ENCODE results near the gene NR2C2AP.

NR2C2AP gene

DNA sequence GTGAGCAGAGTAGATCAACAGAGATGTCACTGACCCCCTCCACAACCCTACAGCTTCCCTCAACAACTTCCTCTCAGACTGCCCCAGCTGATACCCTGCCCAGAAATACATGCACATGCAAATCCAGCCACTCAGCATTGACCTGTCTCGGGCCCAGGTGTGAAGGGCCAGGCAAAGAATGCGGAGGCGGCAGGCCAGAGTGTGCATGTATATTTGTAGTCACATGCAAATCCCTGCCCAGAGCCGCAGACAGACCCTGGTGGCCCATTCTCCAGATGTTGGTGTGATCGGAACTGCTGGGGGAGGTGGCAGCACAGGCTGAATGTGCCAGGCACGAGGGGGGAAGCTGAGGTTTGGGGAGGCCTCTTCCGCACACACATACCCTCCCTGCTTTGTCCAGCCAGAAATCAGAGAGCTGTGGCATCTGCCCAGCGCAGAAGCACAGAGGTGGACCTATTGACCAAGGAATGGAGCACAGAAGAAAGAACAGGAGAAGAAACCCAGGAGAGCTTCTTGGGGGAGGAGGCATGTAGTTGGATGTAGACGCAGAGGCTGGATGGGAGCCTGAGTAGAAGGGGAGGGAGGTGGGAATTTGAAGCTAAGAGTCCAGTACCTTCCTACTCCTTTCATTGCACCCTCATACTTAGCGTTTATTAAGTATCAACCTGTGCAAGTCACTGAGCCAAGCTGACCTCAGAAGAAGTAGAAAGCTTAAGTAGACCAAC, 47.6 kb downstream of the NR2C2AP start:
- DNase-seq, result no peak
- Histone ChIP-seq H3K36me3 (replicated peaks) (no peaks in the 10 kb centered on the region), H3K4me3 (ENCODE audit: low read depth, low read length) (no peak overlapping the region), H3K27ac (no peak overlapping the region), H3K27me3 (replicated peaks) (no peaks in the 10 kb centered on the region)
- TF ChIP-seq, protein P1, sequence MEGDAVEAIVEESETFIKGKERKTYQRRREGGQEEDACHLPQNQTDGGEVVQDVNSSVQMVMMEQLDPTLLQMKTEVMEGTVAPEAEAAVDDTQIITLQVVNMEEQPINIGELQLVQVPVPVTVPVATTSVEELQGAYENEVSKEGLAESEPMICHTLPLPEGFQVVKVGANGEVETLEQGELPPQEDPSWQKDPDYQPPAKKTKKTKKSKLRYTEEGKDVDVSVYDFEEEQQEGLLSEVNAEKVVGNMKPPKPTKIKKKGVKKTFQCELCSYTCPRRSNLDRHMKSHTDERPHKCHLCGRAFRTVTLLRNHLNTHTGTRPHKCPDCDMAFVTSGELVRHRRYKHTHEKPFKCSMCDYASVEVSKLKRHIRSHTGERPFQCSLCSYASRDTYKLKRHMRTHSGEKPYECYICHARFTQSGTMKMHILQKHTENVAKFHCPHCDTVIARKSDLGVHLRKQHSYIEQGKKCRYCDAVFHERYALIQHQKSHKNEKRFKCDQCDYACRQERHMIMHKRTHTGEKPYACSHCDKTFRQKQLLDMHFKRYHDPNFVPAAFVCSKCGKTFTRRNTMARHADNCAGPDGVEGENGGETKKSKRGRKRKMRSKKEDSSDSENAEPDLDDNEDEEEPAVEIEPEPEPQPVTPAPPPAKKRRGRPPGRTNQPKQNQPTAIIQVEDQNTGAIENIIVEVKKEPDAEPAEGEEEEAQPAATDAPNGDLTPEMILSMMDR (IDR thresholded peaks at IDR 0.05; ENCODE audit: low read depth, low read length, missing control alignments), result no peak
- in situ Hi-C loops (cut with HindIII; ENCODE audit: low pct_ligation_motif_present, low sequenced_read_pairs), result no loop called here

DNA sequence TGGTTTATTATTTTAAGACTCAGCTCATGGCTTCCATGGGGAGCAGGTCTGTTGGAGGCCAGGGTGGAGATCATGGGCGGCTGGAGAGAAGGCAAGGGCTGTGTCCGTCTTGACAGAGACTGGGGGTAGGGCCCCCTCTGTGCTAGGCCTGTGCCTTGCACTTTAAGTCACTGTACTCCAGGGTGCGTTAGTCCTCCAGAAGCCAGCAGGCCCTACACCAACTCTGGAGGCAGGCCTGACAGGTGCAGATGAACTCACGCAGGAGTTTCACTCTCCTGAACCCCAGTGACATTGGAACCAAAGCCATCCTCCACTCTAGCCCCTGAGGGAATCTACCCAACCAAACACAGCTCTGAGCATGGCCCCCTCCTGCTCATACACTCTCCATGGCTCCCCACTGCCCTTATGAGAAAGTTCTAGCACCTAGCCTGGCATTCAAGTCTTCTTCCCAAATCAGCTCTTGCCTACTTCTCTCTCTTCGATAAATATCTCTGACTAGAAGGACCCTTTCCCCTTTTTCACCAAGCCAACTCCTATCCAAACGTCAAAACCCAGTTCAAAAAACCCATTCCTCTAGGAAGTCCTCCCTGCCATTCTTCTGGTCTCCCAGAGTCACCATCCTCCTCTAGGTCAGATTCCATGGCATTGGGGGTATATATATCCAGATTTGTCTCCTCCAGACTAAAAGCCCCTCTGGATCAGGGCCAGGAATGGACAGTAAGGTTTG, 48.3 kb downstream of the NR2C2AP start:
- TF ChIP-seq, protein P1 (IDR thresholded peaks at IDR 0.05; ENCODE audit: low read depth, low read length, missing control alignments), result no peak
- DNase-seq, result no peak
- in situ Hi-C loops (cut with HindIII; ENCODE audit: low pct_ligation_motif_present, low sequenced_read_pairs), result no loop called here
- no peak overlapping the region for H3K27ac ChIP-seq
- no peaks in the 10 kb centered on the region for H3K36me3 ChIP-seq (replicated peaks)
- no peaks in the 10 kb centered on the region for H3K27me3 ChIP-seq (replicated peaks)
- H3K4me3 ChIP-seq (ENCODE audit: low read depth, low read length), result no peak overlapping the region

DNA sequence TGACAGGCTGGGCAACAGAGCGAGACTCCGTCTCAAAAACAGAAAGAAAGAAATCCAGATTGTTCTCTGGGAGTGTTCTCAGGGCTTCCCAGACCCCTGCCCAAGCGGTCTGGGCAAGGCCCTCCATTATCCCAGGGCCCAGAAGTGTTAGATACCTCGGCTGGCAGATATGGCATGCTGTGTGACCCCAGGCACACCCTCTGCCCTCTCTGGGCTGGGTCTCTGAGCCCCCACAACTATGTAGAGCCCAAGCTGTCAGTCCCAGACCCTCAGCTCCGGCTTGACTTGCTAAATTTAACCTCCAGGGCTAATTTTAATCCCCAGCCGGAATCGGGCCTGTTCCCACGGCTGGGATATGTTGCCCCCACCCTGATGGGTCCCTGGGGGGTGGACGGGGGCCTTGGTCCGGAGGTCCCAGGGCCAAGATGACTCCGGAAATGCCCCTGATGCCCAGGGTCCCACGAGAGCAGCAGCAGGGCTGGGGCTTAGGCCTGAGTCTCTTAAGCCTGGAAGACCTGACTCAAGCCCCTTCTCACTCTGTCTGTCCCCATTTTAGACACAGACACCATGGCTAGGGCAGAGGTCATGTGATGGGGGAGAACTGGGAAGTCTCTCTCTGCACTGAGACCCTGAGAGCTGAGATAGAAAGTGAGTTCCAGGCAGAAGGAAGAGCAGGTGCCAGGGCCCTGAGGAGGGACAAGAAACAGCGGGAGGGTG, 50.4 kb downstream of the NR2C2AP start:
- no peaks in the 10 kb centered on the region for H3K27me3 ChIP-seq (replicated peaks)
- no peak overlapping the region for H3K27ac ChIP-seq
- in situ Hi-C loops (cut with HindIII; ENCODE audit: low pct_ligation_motif_present, low sequenced_read_pairs), result no loop called here
- no peak for DNase-seq
- TF ChIP-seq, protein P1 (IDR thresholded peaks at IDR 0.05; ENCODE audit: low read depth, low read length, missing control alignments), result no peak
- H3K4me3 ChIP-seq (ENCODE audit: low read depth, low read length), result no peak overlapping the region
- no peaks in the 10 kb centered on the region for H3K36me3 ChIP-seq (replicated peaks)

DNA sequence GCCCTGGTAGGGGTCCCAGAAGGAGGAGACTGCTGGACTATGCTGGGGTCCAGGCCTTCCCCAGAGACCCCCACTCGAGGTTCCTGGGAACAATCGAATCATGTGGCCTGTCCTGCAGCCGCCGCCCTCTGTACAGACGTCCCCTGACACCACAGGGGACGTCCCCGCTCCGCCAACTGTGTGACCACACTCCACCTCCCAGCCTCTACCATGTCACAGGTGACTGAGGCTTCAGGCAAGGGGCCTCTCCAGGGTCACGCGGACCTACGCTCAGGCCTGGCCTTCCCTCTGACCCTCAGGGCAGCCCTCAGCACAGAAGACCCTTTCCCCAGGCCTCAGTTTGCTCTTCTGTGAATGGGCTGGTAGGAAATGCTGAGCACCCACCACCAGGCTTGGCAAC, 51.8 kb downstream of the NR2C2AP start:
- TF ChIP-seq, protein P1 (IDR thresholded peaks at IDR 0.05; ENCODE audit: low read depth, low read length, missing control alignments), result no peak
- Histone ChIP-seq H3K27ac (no peak overlapping the region), H3K36me3 (replicated peaks) (no peaks in the 10 kb centered on the region), H3K4me3 (ENCODE audit: low read depth, low read length) (no peak overlapping the region), H3K27me3 (replicated peaks) (no peaks in the 10 kb centered on the region)
- DNase-seq, result no peak
- in situ Hi-C loops (cut with HindIII; ENCODE audit: low pct_ligation_motif_present, low sequenced_read_pairs), result no loop called here
